Muscle of arm (tissue), 14 donors: Measurements from ENCODE around the gene AKR1C3. TPM values are rescaled to one million over a fixed set of nuclear protein-coding genes. Genes with fewer than 3 reads are reported as not detected.
A peak's percentile ranks its signal among the peaks of the same experiment; 100 is the strongest.
"Not testable (repeated sequence)": the region's sequence is repeated elsewhere in the genome, so short reads cannot be mapped to it uniquely, and the experiment has no call there.

ENCODE experiments used
- DNase-seq: peaks from one replicate; pipeline ENCODE4 v3.0.0-alpha.2; 2013
- long read RNA-seq, 11 donors: transcript quantifications; one replicate each; lab custom pipeline, GENCODE V29; 2026
- polyA plus RNA-seq, 12 donors: library from polyadenylated mRNA; unstranded; fragments of 120-200 nt; gene quantifications; one replicate each; pipeline ENCODE4 v1.2.1, GENCODE V29; 2013; ENCODE audit not compliant: insufficient read length in 12 of 12

Gene AKR1C3
- polyA plus RNA-seq: 1 to 10 TPM in 8 of 12 donors, under 1 TPM in 2, not detected in 2; 0.54 to 4.4 (median 1.2) TPM
- long read RNA-seq, donor 1, partial matches to known transcripts: 0 of 1 reads
- long read RNA-seq, donor 1, other reads (novel, unspliced or antisense): 0 of 1 reads
- long read RNA-seq, donor 2: 0 reads
- long read RNA-seq, donor 3, partial matches to known transcripts: 0 of 1 reads
- long read RNA-seq, donor 3, other reads (novel, unspliced or antisense): 0 of 1 reads
- long read RNA-seq, donor 4: 0 reads
- long read RNA-seq, donor 5: 0 reads
- long read RNA-seq, donor 6: 0 reads
- long read RNA-seq, donor 7: 0 reads
- long read RNA-seq, donor 8: 0 reads
- long read RNA-seq, donor 9, partial matches to known transcripts: 0 of 1 reads
- long read RNA-seq, donor 9, other reads (novel, unspliced or antisense): 0 of 1 reads
- long read RNA-seq, donor 10, partial matches to known transcripts: 0 of 1 reads
- long read RNA-seq, donor 10, other reads (novel, unspliced or antisense): 0 of 1 reads
- long read RNA-seq, donor 11: 0 reads

DNA sequence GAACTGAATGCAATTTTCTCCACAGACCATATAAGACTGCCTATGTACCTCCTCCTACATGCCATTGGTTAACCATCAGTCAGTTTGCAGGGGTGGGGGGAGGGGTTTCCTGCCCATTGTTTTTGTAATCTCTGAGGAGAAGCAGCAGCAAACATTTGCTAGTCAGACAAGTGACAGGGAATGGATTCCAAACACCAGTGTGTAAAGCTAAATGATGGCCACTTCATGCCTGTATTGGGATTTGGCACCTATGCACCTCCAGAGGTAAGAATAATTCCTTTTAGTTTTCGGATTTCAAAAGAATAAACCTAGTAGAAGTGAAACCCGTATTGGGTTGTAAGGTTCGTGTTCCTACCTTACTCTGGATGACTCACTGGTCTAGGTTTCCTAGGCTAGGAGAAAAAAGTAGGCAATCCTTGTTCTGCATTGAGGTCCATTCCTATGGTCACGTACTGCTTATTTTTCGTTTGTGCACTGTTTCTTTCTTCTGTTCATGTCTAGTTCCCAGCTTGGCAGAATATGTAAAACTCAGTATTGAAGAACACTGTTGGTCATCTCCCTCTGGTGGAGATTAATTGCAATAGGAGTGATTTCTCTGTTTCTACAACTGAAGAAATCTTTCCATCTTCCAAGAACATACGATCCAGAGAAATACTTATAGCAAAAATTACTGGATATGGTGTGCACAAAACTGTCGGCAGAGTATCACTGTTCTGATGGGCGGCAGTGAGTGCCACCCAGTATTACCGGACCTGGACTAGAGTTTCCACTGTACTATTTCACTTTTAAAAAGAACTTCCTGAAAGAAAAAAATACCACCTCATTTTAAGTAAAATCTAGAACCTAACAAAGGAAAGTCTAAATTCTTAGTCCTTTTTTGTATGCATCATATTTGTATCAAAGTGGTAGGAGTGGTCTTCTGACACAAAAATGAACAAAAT, at the start of gene AKR1C3:
Gene AKR1C3, plus strand, starts transcription at position 150 of the 941 bp plus-strand sequence. Its CDS starts 31 bp downstream, at position 181.
- peak; percentile 35 for DNase-seq

DNA sequence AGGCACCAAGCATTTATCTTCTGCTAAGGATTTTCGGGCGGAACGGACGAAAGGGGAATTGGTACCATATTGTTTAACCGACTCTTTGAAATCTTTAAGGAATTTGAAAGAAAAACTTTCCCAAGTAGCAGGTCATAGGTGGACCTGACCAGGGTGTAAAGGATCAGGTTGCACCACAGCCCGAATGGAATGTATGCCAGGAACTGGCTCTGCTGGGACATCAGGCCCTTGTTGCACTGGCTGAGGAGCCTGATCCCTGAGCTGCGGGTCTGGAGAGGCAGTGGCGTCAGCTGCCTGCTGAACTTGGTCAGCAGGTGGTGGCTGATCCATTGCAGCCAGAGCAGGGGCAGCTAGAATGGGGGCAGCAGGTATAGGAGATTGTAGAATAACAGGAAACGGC, 49.1 kb upstream of the AKR1C3 start:
- DNase-seq: no peak

DNA sequence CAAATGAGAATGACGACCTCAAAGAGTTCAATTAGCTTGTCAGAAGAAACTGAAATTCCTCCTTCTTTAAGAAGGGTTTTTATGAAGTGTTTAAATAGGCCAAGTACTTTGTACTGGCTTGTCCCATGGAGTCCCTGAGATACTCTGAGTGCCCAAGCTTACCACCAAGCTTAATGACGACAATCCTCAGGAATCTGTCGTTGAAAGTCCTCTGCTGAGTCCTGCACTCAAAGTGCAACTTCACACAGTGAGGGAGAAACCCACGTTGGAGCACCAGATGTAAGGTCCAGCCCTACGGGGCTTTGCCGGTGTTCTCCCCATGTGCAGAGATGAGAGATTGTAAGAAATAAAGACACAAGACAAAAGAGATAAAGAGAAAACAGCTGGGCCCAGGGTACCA, 47.8 kb upstream of the AKR1C3 start:
- DNase-seq: no peak

DNA sequence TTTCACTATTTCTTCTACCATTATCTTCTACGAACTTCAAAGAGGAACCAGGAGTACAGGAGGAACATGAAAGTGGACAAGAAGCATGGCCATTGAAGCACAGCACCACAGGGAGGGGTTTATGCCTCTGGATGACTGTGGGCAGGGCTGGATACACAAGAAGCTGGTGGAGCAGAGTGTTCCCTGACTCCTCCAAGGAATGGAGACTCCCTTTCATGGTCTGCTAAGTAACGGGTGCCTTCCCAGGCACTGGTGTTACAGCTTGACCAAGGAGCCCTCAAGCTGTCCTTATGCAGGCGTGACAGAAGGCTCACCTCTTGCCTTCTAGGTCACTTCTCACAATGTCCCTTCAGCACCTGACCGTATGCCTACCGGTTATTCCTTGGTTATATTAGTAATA, 47.2 kb upstream of the AKR1C3 start:
- DNase-seq: not testable (repeated sequence)

DNA sequence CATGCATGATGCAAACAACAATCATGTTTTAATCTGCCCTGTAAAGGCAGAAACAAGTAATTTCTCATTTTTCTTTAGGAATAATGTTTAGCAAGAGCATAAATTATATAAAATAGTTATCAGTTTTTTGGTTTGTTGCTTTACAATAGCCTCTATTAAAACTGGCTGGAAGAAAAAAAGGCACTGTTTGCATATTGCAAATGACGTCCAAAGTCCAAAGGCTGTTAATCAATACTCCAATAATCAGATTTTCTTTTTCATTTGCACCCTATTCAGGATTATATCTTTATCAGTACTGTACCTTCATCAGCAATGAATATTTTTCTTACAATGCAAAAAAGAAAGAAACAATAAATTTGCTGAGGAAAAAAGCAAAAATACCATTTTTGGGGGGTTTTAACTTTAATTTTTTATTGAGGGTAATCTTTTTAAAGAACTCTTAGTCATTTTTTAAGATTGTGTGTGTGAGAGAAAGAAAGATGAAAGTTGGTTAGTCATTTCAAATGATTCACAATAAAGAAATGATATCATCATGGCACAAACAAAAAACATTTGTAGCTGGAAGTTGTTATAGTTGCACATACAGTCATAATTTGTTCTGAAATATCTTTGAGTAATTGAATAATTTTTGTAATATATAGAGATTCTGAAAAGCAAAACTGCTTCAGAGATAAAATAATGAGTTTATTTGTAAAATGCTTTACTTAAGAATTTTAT, 46.1 kb upstream of the AKR1C3 start:
- no peak for DNase-seq

DNA sequence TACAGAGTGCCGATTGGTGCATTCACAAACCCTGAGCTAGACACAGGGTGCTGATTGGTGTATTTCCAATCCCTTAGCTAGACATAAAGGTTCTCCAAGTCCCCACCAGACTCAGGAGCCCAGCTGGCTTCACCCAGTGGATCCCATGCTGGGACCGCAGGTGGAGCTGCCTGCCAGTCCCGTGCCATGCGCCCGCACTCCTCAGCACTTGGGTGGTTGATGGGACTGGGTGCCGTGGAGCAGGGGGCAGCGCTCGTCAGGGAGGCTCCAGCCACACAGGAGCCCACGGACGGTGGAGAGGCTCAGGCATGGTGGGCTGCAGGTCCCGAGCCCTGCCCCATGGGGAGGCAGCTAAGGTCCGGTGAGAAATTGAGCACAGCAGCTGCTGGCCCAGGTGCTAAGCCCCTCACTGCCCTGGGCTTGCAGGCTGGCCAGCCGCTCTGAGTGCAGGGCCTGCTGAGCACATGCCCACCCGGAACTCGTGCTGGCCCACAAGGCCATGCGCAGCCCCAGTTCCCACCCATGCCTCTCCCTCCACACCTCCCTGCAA, 41.2 kb upstream of the AKR1C3 start:
- DNase-seq: not testable (repeated sequence)

DNA sequence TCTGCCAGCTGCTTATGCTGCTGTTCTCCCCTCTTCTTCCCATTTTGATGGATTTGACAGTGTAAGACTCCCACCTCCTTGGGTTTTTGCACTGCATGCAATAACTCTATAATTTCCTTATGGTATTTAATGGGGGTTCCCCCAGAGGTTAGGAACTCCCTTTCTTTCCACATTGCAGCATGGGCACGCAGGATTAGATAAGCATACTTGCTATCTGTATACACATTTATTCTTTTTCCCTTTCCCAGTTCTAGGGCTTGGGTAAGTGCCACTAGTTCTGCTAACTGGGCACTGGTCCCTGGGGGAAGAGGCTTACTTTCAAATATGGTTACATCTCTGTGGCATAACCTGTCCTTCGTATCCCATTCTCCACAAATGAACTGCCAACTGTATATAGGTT, 39.4 kb upstream of the AKR1C3 start:
- not testable (repeated sequence) for DNase-seq

DNA sequence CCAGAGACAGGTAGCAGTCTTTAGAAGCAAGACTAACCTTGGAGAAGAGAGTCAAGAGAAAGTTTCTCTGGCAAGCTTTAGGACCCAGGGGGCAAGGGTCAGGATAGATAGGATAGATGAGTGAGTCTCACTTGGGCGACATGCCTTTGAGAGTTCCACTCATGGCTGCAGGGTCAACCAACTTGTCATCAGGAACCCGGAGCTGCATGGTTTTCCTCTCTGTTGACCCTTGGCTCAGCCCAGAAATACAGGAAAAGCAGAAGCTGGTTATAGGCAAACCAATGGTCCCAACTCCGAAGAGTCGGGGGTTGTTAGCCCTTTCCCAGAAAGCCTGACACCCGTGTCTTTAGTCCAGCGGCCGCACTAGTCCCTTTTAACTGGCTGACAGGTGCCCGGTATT, 34.9 kb upstream of the AKR1C3 start:
- DNase-seq: not testable (repeated sequence)

DNA sequence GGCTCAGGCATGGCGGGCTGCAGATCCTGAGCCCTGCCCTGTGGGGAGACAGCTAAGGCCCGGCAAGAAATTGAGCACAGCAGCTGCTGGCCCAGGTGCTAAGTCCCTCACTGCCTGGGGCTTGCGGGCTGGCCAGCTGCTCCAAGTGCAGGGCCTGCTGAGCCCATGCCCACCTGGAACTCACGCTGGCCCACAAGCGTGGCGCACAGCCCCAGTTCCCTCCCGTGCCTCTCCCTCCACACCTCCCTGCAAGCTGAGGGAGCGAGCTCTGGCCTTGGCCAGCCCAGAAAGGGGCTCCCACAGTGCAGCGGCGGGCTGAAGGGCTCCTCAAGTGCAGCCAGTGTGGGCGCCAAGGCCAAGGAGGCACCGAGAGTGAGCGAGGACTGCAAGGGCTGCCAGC, 33.4 kb upstream of the AKR1C3 start:
- DNase-seq: not testable (repeated sequence)

DNA sequence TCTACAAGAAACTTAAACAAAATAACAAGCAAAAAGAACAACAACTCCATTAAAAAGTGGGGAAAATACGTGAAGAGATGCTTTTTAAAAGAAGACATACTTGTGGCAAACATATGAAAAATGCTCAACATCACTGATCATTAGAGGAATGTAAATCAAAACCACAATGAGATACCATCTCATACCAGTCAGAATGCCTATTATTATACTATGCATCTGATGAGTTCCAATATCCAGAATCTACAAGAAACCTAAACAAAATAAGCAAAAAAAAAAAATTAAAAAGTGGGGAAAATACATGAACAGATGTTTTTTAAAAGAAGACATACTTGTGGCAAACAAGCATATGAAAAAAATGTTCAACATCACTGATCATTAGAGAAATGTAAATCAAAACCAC, 29.6 kb upstream of the AKR1C3 start:
- DNase-seq: no peak

DNA sequence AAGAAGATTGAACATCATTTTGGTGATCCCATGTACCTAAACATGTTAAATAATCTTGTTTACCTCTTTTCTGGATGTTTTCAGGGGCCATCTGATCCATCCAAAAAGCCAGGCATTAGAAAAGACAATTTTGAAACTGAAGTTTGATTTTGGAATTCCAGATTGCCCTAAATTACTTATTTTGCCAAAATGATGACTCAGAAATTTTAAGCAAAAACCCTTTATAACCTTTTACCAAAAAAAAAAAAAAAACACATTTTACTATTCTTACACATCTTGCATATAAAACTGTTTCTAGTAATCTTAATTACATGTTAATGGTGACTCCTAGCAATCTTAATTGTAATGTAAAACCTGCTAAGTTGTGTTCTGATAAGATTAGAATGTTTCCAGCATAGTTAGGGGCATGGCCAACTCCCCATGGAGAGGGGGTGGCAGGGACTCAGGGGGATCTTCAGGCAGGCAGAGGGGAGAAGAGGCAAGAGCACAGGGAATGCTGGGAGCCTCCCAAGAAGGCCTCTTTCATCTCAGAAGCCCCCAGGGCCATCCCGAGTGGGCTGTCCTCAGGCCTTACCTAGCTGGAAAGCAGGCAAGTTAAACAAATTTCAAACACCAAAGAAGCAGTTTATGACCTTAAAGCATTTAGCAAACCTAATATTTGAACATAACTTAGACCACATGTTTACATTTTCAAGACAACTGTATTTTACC, 25.8 kb upstream of the AKR1C3 start:
- no peak for DNase-seq

DNA sequence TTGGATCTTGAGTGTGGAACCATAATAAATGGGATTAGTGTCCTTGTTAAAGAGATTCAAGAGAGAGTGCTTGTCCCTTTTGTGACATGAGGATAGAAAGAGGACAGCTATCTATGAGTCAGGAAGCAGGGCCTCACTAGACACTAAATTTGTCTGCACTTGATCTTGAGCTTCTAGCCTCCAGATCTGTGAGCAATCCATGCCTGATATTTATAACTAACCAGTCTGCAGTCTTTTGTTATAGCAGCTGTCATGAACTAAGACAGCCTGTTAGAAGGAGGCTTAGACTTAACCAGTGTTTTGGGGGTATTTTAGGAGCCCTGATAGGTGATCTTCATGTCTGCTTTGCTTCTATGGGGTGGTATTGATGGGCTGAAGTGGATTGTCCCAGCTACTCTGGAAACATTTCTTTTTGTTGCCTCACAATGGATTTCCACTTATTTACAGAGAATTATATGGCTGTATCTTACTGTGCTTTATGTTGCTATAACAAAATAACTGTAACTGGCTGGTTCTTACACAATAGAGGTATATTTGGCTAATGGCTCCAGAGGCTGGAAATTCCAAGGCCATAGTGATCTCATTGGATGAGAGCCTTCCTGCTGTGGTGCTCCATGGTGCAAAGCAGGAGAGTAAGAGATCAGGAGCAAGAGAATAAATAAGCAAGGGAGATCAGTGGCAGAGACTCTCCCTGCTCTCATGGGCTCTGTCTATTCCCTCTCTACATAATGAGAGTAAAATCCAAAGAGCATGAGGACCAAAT, 23.4 kb upstream of the AKR1C3 start:
- peak; percentile 2 for DNase-seq

DNA sequence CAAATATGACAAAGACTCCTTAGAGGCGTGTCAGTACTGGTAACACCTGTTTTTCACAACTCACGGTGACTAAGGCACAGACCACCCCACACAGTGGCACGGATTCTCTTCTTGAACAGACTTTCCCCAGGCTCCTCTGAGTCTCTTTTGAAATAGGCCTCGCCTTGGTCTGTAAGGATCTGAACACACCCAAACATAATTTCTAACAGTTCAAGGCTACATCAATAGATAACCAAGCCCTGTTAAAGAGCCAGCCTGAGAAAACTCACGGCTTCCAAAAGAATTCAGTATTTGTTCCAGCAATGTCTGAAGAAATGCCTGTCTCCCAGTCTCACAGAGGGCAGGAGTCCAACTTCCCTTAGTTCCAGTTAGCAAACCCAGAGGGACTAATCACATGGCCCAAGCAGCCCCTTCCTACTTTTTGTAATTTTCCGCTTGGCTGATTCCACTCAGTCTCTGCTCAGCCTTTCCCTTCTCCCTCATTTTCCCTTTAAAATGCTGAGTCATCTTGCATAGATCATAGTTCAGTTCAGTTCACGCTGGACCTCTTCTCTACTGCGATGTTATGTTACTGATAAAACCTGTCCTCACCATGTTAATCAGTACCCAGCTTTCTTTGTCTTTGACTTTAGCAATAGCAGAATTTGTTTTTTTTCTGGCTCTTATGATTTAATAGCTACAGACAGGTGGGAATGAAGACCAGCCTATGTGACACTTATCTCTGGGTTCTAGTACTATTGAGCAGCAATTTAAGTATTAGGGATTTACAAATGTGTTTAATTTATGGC, 22.6 kb upstream of the AKR1C3 start:
- peak; percentile 86 for DNase-seq

DNA sequence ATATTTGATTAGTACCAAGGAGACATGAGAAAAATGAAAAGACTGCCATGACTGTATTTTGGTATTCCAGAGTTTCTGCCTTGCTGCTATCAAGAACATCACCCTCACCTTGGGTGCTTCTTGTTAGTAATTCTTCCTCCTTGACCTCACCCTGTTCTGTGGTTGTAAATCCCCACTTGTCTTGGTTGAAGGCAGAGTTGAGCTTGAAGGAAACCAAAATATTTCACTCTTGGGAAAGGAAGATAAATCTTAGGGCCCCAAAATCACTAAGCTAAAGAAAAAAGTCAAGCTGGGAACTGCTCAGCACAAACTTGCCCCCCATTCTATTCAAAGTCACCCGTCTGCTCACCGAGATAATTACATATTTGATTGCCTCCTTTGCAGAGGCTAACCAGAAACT, 20.6 kb upstream of the AKR1C3 start:
- no peak for DNase-seq

DNA sequence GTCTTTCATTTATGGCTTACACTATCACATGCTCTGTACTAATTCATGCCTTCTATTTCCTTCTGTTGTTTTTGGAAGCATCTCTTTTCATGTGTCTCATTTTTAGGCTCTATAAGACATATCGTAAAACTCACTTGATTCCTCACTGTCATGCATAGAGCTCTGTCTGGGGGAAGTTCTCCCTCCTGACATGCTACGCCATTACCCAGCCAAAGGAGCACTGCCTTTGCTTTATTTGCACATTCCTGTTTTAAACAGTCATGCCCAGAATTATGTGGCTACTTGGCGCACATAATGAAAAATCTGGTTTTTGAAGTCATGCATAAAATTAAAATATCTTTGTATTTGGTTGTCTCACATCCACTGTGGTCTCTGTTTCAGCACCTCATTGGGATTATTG, 17.6 kb upstream of the AKR1C3 start:
- no peak for DNase-seq

DNA sequence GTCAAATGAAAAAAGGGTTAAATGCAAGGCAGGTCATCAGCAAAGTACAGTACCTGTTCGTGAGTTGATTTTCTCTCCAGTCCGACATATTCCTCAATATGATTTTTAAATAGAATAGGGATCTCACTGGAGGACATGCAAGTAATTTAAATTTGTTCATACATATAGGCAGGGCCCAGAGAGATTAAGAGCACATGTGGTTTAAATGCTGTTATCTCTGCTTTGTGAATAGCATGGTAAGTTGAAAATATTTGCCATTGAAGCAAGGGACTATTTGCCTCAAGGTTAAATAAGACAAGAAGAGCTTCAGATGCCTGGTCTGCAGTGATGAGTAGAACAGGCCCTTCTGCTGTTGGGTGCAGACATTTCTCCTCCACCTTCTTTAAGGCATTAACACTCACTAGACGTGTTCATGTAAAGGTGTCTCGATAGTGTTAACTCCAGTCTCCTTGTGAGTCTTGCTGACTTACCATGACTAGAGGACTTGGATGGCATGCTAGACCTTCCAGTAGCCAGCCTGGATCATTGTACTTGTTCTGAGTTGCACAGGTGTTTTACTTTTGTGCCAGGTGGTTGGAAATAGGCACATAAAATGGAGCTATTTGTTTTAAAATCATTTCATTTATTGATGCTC, 15.6 kb upstream of the AKR1C3 start:
- no peak for DNase-seq

DNA sequence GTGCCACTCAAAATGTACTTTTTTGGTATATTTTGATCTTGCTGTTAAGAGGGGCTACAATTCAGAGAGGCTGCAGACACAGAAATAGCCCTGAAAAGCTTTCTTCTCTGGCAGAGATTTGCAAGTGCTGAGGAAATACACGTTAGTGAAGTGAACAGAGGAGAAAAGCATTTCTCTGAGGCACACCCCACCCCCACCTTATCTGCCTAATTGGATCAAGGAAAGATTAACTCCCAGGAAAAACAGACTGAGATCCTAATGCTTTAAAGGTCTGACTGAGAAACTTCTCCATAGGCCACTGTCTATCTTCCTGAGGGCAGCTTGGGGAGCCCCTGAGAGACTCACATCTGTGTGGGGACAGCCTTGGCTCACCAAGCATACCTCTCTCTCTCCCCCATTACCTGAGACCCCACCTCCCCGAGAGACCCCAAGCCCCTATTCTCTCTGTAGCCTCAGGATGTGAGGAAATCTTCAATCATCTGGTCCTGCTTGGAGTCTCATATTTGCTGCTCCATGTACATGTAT, 14.8 kb upstream of the AKR1C3 start:
- DNase-seq: no peak

DNA sequence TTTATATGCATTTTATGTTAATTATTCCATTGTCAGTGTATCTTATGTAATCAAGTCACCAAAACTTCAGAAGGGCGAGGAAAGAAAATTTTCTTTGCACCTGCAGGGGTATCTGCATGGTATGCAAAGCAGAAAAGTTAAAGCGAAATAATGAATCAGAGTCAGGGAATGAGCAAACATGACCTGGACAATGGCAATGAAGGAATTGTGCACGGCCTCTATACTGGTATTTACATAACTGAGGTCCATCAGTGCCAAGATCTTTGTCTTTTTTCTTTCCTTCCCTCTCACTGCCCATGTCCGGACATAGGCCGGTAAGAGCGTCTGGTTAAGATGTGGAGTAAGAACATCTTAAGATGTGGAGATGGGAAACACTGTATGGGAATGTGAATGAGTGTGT, 14.4 kb upstream of the AKR1C3 start:
- no peak for DNase-seq
